WTC11 (cell line): Measurements from ENCODE around the gene PNPLA6.
"Not testable (repeated sequence)": the region's sequence is repeated elsewhere in the genome, so short reads cannot be mapped to it uniquely, and the experiment has no call there.

Experiments used
- CTCF ChIP-seq: fragments of 200-600 bp; IDR thresholded peaks from 2 replicates; pipeline ENCODE4 v1.8.0; 2022; ENCODE audit warnings: antibody characterized with exemption
- E2F1 ChIP-seq: sonication (generic); formaldehyde crosslinking; IDR thresholded peaks from 2 replicates; pipeline ENCODE4 v1.8.0; 2022; ENCODE audit warnings: mild to moderate bottlenecking, missing genetic modification reagents
- E2F4 ChIP-seq: sonication (generic); formaldehyde crosslinking; IDR thresholded peaks from 2 replicates; pipeline ENCODE4 v1.8.1; 2022; ENCODE audit warnings: low read depth, mild to moderate bottlenecking, moderate library complexity, missing genetic modification reagents, borderline replicate concordance
- EMX1 ChIP-seq: fragments of 250-450 bp; sonication (Bioruptor Pico); IDR thresholded peaks from 2 replicates; pipeline ENCODE4 v1.8.0; 2021; ENCODE audit warnings: mild to moderate bottlenecking
- FOXP1 ChIP-seq: sonication (generic); formaldehyde crosslinking; IDR thresholded peaks from 2 replicates; pipeline ENCODE4 v1.8.0; 2022; ENCODE audit warnings: missing genetic modification reagents, mild to moderate bottlenecking, moderate library complexity, borderline replicate concordance
- NR3C1 ChIP-seq: sonication (generic); formaldehyde crosslinking; conservative IDR thresholded peaks from 2 replicates; pipeline ENCODE4 v1.8.1; 2023; ENCODE audit warnings: low read depth, mild to moderate bottlenecking, missing genetic modification reagents
- PRDM15 ChIP-seq: sonication (generic); formaldehyde crosslinking; IDR thresholded peaks from 2 replicates; pipeline ENCODE4 v1.8.0; 2022; ENCODE audit warnings: missing genetic modification reagents
- PREB ChIP-seq: sonication (generic); formaldehyde crosslinking; IDR thresholded peaks from 2 replicates; pipeline ENCODE4 v1.8.1; 2022; ENCODE audit warnings: mild to moderate bottlenecking, missing genetic modification reagents, moderate library complexity, borderline replicate concordance
- TCF7 ChIP-seq: sonication (generic); formaldehyde crosslinking; IDR thresholded peaks from 2 replicates; pipeline ENCODE4 v1.8.0; 2022; ENCODE audit warnings: mild to moderate bottlenecking, low read depth, missing genetic modification reagents, moderate library complexity
- ZNF416 ChIP-seq: fragments of 250-450 bp; sonication (Bioruptor Pico); IDR thresholded peaks from 2 replicates; pipeline ENCODE4 v1.9.0; 2021; ENCODE audit warnings: mild to moderate bottlenecking, inconsistent platforms
- ZNF425 ChIP-seq: fragments of 250-450 bp; sonication (Bioruptor Pico); conservative IDR thresholded peaks from 2 replicates; pipeline ENCODE4 v1.9.0; 2021; ENCODE audit warnings: mild to moderate bottlenecking

GRCh38 chr19:7577422-7577821, 41.9 kb downstream of the PNPLA6 start:
- not testable (repeated sequence) for TF ChIP-seq ZNF425 (CRISPR knock-in tag); CTCF; FOXP1 (CRISPR knock-in tag); E2F4 (CRISPR knock-in tag); NR3C1; E2F1; TCF7; PRDM15 (CRISPR knock-in tag); PREB (CRISPR knock-in tag); EMX1 (CRISPR knock-in tag); ZNF416 (CRISPR knock-in tag)
